DOHH2 (cell line): ENCODE measurements around the gene UNC119B.

Experiments used
- CTCF ChIP-seq: fragments of 200-600 bp; sonication (generic); IDR thresholded peaks from one replicate; pipeline ENCODE4 v1.5.1; 2014; ENCODE audit warnings: antibody characterized with exemption, mild to moderate bottlenecking, low read depth, low read length; ENCODE audit not compliant: poor library complexity, severe bottlenecking
- EZH2phosphoT487 ChIP-seq: fragments of 200-600 bp; sonication (generic); IDR thresholded peaks from 2 replicates; pipeline ENCODE4 v1.6.1; 2017; ENCODE audit warnings: borderline replicate concordance, mild to moderate bottlenecking, antibody characterized with exemption, low read length, moderate library complexity, mixed read lengths

- TF ChIP-seq CTCF (no peak), EZH2phosphoT487 (no peak)
Measured at GRCh38 chr12:120702637-120703036, 7.6 kb upstream of the UNC119B start.
